IPS-11a (cell line): ENCODE measurements around the gene SLC7A5.
"Not testable (repeated sequence)": the region's sequence is repeated elsewhere in the genome, so short reads cannot be mapped to it uniquely, and the experiment has no call there.

Experiments used
- H3K4me3 ChIP-seq: one replicate; pipeline ENCODE4 v1.5.1; 2013; ENCODE audit warnings: low read depth, low read length, control low read depth

SLC7A5 gene

DNA sequence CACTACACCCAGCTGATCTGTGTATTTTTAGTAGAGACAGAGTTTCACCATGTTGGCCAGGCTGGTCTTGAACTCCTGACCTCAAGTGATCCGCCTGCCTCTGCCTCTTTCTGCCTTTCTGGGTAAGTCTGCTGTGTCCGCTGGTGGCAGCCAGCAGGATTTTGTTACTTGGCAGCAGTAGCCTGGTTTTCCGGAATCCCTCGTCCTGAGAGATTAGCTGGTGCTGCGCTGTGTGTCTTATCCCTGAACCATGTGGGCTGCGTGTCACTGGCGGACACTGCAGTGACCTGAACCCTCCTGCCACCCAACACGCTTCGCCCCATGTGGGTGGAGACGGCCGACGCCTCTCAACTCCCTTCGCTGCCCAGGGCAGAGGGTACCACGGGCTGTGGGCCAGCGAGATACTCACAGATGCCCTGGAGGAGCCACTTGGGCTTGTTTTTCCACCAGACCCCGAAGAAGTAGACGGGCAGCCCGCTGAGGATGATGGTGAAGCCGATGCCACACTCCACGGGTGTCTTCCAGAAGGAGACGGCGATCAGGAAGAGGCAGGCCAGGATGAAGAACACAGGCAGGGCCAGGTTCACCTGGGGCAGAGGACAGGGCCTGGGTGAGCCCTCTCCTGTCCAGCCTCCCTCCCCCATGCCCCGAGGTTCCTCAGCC is 35.2 kb downstream of the SLC7A5 start:
- no peak overlapping the region for H3K4me3 ChIP-seq

DNA sequence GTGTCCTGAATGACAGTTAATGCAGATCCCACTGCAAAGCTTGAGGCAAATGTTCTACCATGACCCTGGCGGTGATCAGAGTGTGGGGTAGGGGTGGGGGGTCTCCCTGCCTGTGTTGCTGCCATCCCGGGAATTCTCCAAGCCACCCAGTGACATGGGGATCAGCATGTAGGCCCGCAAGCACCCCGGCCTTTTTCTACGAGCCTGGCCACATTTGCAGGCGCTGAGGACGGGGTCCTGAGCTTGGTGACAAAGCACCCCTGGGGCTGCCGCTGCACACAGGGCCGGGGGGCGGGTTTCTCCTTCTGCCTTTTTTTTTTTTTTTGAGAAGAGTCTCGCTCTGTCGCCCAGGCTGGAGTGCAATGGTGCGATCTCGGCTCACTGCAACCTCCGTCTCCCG is 35.8 kb downstream of the SLC7A5 start:
- H3K4me3 ChIP-seq = no peak overlapping the region

DNA sequence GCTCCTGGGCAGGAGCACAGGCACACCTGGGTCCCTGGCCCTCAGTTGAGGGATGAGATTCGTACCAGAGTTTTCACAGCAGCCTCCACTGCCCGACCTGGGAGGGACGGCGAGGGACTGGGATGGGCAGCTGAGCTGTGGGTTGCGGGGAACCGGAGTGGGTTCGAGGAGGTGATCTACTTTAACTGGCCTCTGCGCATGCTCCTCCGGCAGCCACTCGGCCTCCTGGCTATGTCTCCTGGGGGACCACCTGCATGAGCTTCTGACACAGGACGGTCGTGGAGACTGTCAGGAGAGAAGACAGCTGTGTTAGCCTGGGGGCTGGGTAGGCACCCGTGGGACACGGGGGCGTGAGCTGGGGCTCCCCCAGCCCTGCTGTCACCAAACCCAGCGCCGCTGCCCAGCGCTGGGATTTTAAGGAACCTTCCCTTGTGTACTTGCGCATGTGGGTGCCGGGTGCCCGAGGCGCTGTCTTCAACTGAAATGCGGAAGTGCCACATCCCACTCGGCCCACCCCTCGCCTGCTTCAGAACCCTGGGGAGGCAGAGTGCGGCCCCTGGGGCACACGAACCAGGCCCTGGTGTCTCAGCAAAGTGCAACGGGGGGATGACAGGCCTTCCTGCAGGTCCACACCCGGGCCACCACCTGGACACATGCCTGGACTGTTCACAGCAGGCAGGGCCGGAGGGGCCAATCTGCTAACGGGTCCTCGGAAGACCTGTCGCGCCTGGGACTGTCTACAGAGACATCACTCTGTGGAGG is 36.4 kb downstream of the SLC7A5 start:
- H3K4me3 ChIP-seq = no peak overlapping the region

DNA sequence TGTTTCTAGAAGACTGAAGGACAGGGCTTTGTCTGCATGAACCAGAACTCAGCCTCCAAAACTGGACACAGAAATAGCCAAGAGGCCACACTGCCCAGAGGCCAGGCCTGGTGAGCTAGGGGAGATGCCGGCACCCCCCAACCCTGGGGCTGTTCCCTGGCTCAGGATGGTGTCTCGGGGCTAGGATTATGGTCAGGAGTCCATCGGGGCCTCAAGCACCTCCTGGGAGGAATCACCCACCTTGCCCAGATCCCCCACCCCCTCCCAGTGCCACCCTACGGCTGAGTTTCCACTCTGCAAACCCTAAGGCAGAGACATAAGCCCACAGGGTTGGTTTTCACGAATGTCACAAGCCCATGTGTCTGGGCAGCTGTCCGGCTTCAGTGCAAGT is 37.2 kb downstream of the SLC7A5 start:
- H3K4me3 ChIP-seq = no peak overlapping the region

DNA sequence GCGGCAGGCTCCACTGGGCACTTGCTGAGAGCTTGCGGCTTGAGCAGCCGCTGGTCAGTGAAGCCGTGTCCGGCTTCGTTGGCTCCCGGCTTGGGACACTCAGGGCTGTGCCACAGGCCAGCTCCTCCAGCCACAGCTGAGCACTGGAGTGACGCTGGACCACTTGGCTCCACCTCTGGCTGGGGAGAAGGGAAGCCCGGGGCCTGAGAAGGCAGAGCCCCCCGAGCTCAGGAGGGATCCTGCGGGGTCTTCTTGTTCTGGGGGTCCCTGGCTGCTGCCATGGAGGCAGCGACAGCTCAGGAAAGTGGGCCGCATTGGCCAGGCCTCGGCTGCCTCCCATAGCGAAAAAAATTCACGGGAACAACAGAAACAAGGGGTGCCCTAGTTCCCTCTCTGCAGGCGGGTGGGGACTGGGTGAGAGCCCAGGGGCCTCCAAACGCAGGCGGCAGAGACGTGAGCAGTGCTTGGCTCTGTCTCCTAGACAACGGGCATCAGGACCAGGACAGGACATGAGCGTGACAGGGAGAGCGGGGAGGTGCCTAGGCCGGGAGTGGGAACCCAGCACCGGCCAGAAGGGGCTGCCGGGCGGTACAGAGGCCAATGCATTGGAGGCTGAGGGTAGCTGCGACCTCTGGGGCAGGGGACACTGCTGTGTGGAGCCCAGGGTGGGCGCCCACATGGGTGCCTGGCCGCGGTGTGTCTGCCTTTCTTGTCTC is 37.7 kb downstream of the SLC7A5 start:
- H3K4me3 ChIP-seq = no peak overlapping the region

DNA sequence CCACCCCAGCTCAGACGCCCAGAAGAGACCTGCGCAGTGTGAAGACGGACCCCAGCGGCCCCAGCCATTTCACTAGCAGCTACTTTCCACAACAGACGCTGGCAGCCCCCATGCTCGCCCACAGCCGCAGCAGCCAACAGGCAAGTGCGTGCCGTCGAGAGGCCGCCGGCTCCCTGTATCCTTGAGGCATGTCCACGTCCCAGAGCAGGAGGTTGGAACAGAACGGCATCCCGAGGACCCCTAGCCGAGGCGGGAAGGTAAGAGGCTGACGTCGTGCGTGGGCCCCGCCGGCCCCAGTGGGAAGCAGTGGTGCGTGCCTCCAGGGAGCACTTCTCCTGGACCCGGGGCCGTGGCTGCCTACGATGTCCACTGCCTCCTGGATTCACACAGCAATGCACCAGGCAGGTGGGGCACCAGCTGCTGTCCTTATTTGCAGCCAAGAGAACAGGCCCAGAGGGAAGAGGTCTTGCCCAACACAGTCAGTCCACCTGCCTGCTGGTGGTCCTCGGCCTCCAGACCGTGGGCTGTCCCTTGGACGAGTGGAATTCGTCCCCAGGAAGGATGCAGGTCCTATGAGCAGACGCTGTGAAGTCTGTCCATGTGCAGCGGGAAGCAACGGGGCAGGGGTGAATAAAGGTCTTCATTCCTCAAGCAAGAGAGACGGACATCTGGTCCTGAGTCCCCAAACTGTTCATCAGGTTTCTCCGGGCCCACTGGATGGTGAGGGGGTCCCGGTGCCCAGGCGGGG is 38.5 kb downstream of the SLC7A5 start:
- H3K4me3 ChIP-seq = no peak overlapping the region

DNA sequence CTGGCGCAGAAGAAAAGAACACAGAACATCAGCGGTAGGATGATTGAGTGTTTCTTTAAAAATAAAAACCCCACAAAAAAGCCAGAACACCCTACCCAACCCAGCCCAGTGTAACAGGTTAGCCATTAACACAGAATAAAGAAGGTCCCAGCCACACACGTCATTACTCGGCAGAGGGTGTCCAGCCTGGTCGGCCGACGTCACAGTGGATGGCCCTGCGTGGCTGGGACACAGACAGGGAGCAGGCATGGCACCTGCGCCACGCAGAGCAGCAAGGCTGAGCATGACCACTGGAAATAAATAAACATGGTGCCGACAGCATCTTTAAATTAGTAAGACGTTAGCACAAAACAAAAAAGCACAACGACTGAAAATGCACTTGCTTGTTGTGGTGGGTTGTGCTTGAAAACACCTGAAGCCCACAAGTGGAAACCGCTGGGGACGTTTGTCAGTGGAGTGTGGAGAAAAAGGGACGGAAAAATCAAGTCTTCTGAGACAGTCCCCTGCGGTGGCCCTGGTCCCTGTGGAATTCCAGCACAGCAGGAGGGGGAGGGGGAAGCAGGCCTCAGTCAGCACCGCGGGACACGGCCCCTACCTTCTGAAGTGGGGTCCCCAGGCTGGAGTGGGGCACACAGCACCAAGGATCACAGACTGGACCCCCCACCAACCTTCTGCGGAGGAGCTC is 39.2 kb downstream of the SLC7A5 start:
- no peak overlapping the region for H3K4me3 ChIP-seq

DNA sequence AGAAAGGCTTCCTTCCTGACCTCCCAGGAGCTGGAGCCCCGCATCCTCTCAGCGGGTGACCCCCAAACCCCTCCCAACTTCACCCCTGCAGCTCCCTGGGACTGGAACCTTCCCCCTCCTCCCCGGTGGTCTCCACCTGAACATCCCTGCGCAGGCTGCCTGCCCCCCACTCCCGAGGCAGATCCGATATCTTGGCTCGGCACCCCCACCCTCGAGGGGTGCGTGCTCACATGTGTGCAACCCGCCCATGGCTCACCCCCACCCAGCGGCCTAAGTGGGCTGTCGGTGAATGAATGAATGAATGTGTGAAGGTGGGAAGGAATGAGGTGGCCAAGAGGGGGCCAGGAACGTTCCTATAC is 39.7 kb downstream of the SLC7A5 start:
- no peak overlapping the region for H3K4me3 ChIP-seq

DNA sequence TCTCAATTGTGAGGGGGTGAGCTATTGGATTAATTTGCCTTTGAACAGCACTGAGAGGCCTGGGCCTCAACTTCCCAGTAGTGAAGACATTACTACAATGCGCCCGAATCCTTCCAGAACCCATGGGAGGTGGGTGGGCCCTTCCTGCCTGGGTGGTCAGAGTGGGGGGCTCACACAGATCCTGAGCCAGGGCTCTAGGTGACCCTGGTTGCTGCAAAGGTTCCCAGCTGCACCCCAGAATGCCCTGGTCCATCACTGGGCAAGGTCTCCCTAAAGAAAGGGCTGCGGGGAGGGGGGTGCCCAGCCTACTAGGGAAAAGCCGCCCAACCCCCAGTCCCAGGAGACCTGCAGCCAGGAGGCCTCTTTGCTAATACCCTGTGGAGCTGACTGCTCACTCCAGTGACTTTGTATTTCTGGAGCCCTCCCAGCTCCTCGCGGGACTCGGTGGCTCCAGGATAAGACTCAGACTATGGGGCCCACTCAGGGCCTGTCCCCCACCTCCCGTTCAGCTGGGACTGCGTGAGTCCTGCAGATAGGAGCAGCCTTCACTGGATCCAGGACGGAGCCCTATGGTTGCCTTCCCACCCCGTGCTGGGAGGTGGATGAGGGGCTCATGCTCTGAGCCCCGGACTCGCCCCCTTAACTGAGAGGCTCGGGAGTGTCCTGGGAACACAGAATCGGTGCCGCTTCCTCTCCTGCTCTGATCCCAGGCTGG is 40.2 kb downstream of the SLC7A5 start:
- H3K4me3 ChIP-seq = no peak overlapping the region

DNA sequence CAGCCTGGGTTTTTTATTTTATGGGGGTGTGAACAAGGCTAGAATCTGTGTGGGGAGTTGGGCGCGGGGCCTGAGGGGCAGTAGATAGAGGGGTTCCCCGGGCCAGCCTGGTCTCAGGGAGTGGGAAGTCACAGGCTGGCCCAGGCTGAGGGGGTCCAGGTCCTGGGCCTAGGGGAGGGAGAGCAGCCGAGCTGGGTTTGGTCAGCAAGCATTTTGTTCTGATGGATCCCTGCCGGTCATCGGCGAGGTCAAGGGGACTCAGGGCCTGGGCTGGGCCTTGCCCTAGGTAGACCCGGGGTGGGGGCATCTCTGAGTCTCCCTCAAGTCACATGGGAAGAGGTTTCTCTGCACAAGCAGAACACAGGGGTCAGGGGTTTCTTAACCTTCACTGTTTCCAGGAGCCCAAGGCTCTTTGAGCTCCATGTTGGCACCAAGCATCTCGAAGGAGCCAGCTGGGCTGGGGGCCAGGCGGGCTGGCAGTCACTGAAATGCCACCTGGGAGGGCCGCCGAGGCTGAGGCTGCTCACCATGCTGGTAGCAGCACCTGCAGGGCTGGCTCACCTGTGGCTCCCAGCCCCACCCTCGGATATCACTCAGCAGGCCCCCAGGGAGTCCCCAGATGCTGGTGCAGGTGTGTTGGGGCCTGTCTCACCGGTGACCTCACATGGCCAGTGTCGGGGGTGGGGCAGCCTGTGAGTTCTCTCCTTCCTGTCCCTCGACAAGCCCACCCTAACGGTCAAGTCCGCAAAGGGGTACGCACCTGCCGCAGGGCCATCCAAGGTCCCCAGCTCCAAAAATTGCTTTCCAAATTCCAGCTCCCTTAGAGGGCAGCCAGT is 41.0 kb downstream of the SLC7A5 start:
- H3K4me3 ChIP-seq = no peak overlapping the region

DNA sequence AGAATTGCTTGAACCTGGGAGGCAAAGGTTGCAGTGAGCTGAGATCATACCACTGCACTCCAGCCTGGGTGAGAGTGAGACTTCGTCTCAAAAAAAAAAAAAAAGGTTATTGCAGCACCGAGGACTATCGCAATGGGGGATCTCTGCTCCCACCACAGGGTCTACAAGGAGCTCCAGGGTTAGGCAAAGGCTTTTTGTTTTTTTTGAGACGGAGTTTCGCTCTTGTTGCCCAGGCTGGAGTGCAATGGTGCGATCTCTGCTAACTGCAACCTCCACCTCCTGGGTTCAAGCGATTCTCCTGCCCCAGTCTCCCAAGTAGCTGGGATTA is 41.8 kb downstream of the SLC7A5 start:
- H3K4me3 ChIP-seq = not testable (repeated sequence)

DNA sequence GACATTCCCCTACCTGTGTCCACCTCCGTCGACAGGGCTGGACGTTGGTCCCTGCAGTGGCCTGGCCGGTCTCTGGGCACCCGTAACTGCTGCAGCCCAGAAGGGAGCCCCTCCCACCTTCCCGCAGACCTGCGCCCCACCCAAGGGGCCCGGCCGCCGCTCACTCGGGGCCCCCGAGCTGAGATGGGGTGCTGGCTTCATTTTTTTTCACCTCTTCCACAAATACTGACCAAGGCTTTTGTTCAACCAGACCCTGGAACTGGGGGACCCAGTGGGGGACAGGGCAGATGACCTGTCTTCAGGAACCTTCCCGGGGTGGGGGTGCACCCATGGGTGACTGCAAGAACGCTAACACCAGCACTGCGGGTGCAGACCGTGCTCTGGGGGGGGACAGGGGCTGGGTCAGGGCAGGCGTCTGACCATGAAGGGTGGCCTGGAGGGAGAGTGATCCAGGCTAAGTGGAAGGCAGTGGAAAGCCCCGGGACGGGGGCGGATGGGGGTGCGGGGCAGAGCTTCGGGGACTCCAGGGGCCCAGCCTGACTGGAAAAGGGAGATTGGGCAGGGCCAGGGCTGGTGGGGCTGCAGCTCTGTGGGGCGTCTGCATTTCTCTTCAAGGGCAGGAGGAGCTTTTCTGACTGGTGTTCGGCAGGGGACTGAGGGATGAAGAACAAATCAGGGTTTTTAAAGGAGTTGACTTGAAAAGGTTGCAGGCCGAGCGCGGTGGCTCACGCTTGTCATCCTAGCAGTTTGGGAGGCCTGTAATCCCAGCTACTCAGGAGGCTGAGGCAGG is 42.3 kb downstream of the SLC7A5 start:
- H3K4me3 ChIP-seq = no peak overlapping the region

DNA sequence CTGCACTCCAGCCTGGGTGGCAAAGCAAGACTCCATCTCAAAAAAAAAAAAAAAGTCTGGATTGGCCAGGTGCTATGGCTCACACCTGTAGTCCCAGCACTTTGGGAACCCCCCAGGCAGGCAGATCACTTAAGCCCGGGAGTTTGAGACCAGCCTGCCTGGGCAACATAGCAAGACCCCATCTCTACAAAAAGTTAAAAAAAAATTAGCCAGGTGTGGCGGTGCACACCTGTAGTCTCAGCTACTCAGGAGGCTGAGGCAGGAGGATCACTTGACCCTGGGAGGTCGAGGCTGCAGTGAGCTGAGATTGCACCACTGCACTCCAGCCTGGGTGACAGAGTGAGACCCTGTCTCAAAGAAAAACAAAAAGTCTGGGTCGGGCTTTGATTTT is 42.9 kb downstream of the SLC7A5 start:
- not testable (repeated sequence) for H3K4me3 ChIP-seq

DNA sequence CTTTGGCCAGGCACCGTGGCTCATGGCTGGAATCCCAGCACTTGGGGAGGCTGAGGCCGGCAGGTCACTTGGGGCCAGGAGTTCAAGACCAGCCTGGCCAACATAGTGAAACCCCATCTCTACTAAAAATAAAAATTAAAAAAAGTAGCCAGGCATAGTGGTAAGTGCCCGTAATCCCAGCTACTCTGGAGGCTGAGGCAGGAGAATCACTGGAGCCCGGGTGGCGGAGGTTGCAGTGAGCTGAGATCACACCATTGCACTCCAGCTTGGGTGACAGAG is 43.5 kb downstream of the SLC7A5 start:
- H3K4me3 ChIP-seq = not testable (repeated sequence)

DNA sequence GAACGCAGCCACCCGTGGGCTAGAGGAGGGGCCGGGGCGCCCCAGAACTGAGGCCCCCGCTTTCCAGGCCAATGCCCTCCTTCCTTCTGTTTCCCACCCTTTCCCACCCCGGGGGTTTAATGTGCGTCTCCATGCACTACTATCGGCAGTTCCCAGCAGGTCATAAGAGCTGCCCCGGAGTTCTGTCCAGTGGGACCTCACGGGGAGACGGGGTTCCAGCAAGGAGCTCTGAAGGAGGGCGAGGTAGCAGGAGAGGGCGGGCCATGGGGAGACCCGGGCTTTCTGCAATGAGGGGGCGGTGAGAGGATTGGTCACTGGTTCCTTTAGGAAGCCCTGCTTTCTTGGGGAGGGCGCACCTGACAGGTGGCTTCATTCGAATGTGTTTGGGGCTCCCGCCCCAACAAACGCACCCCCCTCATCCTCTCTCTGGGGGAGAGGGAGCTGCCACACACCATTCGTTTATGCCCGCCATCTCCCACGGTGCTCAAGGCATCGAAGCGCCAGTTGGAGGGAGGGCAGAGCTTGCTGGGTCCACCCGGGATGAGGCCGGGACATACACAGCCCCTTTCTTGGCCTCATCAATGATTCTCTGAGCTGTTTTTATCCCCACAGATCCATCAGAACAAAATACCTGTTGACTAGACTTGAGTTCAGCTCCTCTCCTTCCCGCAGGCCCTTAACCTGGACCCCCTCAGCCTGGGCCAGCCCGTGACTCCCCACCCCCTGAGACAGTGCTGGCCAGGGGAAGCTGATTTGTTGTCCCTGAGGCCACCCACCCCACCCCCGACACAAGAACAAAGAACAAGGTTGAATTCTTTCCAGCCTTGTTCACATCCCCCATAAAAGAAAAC is 44.1 kb downstream of the SLC7A5 start:
- H3K4me3 ChIP-seq = no peak overlapping the region

DNA sequence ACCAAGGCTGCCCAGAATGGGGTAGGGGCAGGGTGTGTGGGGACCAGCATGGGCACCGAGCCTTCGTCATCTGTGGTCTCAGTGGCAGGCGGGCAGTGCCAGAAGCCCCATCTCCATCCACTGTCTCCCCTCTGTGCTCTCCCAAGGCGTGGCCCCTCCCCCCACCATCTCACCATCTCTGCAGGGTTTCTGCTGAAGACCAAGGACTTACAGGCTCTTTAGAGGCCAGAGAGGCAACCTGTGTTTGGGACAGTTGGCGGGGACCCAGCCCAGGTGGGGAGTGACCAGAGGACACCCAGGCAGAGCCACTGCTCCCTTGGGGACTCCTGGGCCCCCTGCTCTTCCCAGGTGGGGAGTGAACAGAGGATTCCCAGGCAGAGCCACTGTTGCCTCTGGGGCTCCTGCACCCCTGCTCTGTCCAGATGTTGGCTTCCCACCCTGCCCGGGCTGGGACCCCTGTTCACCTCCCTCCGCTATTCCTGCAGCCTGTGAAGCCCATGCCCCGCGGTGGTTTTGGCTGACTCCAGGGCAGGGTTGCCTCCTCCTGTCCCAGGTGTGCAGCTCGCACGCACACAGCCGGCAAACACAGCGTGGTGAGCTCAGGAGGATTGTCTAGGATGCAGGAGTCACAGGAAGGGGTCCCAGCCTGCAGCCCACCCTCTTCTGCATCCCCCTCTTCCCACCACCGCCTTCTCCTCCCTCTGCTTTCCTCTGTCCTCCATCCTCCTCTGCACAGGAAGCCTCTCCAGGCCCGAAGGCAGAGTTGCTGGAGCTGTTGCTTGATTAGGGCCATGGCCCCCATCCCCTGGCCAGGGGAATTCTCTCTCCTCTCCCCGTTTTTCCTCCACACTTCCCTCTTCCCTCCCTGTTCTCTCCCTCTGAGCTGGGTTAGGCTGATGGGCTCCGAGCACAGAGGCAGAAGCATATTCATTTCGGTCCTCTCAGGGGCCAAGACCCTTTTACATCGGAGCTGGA is 45.0 kb downstream of the SLC7A5 start:
- no peak overlapping the region for H3K4me3 ChIP-seq
